Stimulated activated CD4-positive, alpha-beta T cell treated with anti-CD3 and anti-CD28 coated beads, Interleukin-15, amount 100 ng/mL, for 48 hours (primary cell): Measurements from ENCODE around the gene ECHDC1.
"Not testable (repeated sequence)": the region's sequence is repeated elsewhere in the genome, so short reads cannot be mapped to it uniquely, and the experiment has no call there.

Source experiments
- DNase-seq, 2 donors: peaks; one replicate each; pipeline ENCODE4 v3.0.0-alpha.2; 2020; ENCODE audit warnings: low read depth in 2 of 2

Gene ECHDC1

GRCh38 chr6:127342946-127343808 is at the start of gene ECHDC1:
Gene ECHDC1 (minus strand): TSS chr6:127343609. CDS start chr6:127331028, 12,581 bp downstream.
- DNase-seq, result peak; percentile 52 to 56

DNA sequence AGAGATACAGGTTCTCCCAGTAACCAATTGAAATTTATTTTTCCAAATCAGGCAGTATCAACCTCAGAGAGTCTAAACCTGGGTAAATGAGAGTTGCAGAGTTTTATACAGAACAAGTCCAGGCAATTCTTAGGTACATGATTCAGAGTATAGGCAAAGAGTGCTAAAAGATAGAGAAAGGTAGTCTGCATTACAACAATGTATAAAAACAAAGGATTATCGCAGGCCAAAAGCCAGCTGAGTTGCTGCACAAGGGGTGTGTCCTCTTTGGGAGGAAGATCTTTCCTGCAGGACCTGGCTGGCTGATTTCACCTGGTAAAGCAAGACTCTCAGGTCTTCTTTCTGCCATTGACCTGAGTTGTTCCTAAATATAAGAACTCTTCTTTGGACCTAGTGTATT is 48.9 kb upstream of the ECHDC1 start:
- no peak for DNase-seq

DNA sequence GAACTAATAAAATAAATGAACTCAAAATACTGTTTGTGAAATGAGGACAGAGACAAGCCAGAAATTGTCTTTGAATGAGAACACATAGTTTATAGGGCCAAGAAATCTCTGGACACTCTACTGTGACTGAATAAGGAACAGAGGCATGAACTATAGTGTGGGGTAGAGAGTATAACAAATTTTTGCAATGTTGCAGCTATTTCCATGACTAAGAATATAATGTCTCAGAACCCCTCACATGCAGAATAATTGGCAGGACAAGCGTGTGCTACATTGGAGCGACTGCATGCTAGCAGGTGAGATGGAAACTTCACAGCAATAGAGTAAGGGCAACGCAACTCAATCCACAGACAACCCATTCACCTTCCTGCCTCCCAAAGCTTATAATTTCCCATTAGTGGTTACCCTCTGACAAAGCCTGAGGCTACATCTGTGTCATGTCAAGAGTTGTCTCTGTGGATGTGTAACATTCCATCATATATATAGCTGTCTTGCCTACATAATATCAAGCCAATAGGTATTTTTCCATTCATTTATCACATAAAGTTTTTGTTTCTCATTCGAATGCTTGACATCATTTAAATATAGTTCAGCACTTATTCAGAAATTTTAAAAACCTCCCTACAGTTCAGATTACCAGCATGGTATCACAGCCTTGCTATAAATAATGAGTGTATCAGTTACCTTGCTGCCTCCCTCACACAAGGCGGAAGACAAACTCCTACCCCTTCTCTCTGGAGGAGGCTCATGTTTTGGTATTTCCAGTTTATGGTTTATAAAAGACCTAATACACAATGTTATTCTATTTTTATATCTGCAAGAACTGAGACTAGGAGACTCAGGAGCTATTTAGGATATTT is 47.9 kb upstream of the ECHDC1 start:
- no peak for DNase-seq

GRCh38 chr6:127389706-127390105 is 46.3 kb upstream of the ECHDC1 start:
- no peak for DNase-seq

DNA sequence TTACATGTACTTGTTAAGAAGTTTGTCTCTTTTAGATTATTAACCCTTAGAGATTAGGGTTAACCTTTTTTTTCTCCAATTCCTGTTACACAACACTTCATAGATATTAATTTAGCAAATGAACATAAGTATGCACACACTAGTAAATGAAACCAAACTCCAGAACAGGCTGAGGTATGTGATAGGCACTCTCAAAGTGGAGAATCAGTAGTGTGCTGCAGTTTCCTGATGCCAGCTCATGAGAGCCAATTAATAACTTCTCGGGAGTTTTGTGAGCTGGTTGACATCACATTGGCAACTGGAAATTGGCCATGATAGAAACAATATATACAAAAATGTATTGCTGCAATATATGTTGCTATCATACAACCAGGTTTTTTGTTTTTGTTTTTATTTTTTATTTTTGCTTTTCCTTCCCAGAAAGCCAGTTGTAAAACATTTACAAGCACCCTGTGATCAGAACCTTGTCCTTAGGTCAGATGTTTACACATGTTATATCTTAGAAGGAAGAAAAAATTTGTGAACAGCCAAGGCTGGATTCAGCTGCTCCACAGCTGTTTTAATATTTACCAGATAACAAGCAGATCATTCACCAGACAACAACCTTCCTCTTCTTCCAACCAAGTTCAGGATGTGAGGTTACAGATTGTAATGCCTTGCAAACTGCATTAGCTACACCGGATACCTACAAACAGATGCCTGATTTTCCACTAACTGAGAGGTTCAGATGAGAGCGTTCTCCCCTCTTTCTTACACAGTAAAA is 42.4 kb upstream of the ECHDC1 start:
- DNase-seq, result no peak

GRCh38 chr6:127384848-127385247 is 41.4 kb upstream of the ECHDC1 start:
- DNase-seq, result not testable (repeated sequence)

DNA sequence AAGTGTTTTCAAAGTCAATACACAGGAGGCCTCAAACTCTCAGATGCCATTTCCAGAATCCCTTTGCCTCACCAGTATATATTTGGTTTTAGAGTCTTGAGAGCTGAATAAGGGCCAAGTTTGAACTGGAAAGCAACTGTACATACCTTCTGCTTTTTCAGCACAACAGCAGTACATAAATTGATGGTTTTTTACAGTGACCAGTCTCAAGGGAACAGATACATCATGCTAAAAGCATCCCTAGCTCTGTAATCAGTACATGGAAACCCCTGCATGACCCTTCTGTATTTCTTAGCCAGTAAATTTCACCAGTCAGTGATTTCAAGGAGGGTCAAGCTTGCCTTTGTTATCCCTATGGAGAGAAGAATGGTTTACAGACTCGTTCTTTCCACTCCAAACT is 40.6 kb upstream of the ECHDC1 start:
- no peak for DNase-seq

DNA sequence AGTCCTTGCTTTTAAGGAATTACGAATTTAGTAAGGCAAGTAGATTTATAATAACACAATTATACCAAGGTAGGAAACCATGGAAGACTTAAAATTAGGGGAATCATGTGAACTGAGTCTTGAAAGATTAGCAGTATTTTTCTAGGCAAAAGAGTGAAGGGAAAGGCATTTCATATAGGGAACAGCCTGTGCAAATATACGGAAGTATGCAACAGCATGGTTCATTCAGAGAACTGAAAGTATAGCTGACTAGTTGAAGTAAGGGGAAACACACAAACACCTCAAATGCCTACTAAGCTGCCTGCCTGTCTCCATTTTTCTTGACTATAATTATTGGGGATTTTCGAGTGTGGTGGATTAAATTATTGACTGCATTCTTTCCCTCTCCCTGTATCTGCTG is 39.0 kb upstream of the ECHDC1 start:
- no peak for DNase-seq

- no peak for DNase-seq
Measured at GRCh38 chr6:127381384-127381783, 38.0 kb upstream of the ECHDC1 start.

GRCh38 chr6:127376685-127377084 is 33.3 kb upstream of the ECHDC1 start:
- no peak for DNase-seq

DNA sequence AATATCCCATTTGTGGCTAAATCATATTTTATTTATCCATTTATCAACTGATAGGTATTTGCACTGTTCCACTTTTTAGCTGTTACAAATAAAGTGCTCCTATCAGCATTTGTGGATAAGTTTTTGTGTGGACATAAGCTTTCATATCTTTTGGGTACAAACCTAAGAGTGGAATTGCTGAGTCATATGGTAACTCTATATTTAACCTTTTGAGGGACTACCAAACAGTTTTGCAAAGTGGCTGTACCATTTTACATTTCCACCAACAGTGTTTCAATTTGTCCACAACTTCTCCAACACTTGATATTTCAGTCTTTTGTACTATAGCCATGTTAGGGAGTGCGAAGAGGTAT is 23.6 kb upstream of the ECHDC1 start:
- no peak for DNase-seq

GRCh38 chr6:127366282-127367022 is 23.0 kb upstream of the ECHDC1 start:
- DNase-seq, result no peak

GRCh38 chr6:127365874-127366273 is 22.5 kb upstream of the ECHDC1 start:
- DNase-seq, result no peak

DNA sequence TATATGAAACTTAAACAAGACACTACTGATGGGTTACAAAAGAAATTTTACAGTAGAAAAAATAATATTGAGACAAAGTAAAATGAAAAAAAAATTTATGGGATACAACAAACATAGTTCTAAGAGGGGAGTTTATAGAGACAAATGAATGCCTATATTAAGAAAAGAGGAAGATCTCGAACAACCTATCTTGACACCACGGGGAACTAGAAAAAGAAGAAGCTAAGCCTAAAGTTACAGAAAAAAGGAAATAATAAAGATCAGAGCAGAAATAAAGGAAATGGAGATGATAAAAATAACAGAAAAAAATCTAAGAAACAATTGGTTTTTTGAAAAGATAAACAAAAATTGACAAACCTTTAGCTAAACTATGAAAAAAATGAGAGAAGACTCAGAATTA is 9.1 kb upstream of the ECHDC1 start:
- DNase-seq, result no peak

DNA sequence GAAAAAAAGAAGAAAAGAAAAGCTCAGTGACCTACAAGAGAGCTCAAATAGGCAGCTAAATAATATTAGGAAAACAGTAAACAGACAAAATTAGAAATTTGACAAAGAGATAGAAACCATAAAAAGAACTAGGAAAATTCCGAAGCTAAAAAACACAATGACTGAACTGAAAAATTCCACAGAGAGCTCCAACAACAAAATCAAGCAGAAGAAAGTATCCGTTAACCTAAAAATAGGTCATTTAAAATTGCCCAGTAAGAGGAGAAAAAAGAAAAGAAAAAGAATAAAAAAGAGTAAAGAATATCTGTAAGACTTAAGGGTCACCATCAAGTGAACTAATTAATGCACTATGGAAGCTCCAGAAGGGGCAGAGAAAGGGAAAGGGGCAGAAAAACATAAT is 6.6 kb upstream of the ECHDC1 start:
- DNase-seq, result no peak

- no peak for DNase-seq
Measured at GRCh38 chr6:127348028-127348661, 4.7 kb upstream of the ECHDC1 start.

- no peak for DNase-seq
Measured at GRCh38 chr6:127347178-127347577, 3.8 kb upstream of the ECHDC1 start.

DNA sequence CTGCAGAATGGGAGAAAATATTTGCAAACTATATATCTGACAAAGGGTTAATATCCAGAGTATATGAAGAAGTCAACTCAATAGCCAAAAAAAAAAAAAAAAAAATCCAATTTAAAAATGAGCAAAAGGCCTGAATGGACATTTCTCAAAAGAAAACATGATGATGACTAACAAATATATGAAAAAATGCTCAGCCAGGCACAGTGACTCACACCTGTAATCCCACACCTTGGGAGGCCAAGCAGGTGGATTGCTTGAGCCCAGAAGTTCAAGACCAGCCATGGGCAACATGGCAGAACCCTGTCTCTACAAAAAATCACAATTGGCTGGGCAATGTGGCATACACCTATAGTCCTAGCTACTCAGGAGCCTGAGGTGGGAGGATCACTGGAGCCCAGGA is 2.1 kb upstream of the ECHDC1 start:
- DNase-seq, result no peak

GRCh38 chr6:127343809-127344659 is 625 bp upstream of the ECHDC1 start:
- DNase-seq, result no peak
